Measurements from ENCODE around the gene GNAS-AS1.

DNA sequence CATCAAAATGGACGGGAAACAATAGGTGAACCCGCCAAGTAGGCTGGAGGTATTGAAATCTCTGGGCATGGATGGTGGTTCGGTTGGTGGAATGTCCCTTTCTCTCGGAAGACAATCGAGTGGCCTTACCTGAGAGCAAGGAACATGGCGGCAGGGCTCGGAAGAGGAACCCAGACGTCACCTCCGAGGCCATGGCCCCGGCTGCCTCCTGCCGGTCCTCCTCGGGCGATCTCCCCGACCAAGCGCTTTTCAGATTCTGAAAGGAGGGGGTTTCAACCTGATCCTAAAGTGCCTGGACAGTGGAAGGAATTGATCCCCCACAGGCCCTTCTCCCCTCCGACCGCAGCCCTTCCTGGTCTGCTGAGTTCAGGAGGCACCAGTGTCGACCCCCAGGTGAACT is 47.2 kb downstream of the GNAS-AS1 start:
- TF ChIP-seq CTCF (IDR thresholded peaks at IDR 0.05), result no peak
- TF ChIP-seq POLR2A (IDR thresholded peaks at IDR 0.05), result no peak

All from adrenal gland (tissue), 5 donors.